GM19397 (cell line): ENCODE results near the gene PHF2.

Source experiments
- ATAC-seq: cut with Tn5 transposase; IDR thresholded peaks from one replicate; pipeline ENCODE4 v1.9.1; 2021; ENCODE audit warnings: mild to moderate bottlenecking, moderate library complexity; ENCODE audit not compliant: unreplicated experiment

Gene PHF2

DNA sequence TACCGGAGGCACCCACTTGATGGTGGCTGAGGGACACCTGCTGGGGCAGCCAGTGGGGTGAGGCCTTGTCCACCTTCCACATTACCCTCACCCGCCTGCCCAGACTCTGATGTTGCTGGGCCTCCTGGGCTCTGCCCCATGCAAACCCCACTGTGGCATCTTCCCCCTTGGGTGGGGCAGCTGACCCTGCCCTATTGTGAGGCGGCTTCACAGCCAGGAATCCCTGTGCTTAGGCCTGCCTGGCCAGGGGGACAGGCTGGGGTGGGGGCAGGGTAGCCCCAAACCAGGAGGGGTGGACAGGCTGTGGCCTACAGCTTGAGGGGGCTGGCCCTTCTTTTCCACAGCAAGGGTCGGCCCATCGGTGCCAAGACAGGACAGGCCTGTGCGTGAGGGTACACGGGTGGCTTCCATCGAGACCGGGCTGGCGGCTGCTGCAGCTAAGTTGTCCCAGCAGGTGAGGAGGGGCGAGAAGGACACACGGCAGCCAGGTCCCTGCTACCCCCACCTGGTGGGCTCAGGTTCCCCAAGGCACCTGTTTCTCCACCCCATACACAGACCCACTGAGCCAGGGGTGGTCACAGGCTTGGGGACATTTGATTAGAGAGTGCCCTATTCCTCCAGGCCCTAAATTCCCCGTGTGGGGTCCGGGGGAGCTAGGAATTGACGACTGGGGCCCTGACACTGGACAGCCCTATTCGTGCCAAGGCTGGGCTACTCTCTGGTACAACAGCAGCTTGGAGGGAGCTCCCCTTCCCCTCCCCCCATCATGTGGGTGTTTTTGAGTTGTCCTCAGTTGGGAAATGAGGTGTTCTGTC, 99.2 kb downstream of the PHF2 start:
- no peak for ATAC-seq

- ATAC-seq: no peak
Observed at GRCh38 chr9:93676310-93677047, 100.1 kb downstream of the PHF2 start.

DNA sequence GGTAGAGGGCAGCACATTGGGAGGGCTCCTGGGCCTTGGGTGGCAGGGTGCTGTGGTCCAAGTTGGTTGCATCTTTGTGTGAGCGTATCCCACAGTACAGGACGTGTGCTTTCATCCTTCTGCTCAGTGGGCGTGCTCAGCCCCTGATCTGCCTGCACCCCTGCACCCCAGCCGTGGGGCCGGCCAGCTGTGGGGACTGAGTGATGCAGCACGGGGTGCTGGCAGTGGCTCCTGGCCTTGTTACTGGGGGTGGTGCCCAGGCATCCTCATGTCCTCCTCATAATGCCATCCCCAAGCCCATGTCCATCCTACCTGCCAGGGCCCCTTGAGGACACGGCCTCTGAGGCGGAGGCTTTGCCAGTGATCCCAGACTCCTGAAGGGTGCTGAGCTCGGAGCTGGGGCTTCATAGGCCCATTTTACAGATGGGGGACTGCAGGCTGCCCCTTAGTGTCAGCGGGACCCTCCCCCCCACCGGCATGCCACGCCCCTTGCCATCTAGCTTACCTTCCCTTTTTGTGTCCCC, 100.7 kb downstream of the PHF2 start:
- ATAC-seq: no peak

- no peak for ATAC-seq
Observed at GRCh38 chr9:93677641-93678136, 101.3 kb downstream of the PHF2 start.

GRCh38 chr9:93678199-93679019, 102.0 kb downstream of the PHF2 start:
- ATAC-seq: no peak

DNA sequence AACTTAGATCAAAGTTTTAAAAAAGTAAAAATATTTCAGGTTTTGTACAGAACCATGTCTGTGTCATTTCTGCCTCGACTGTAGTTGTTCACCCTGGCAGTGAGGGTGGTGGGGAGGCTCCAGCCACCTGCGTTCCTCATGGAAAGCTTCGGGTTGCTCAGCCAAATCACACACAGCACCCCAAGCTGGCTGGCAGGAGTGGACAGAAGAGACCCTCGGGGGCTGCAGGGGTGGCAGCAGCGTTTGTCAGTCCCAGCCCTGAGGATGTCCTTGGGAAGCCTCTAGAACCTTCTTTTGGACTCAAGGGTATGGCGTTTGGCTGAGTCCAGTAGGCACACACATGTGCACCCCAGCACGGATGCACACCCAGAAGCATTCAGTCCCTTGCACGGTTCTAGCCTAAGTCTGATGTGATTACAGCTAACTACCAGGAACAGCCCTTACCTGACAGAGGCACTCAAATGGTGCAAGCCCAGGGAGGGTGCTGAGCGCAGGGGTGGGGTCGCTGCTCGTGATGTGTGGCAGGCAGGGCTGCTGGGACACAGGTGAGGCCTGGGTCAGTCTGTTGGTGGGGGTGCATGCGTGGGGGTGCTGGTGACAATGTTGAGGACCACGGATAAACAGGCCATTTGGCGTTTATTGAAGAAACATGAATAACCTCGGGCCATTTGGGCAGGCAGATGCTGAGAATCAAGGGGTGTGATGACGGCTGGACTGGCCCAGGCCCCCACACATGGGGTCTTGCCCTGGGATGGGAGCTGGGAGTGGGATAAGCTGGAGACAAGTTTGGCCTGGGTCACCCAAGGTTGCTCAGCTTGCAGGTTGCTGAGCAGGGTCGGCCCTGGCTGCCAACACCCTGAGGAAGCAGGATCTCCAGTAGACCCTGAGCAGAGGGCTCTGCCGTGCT, 103.4 kb downstream of the PHF2 start:
- no peak for ATAC-seq

- no peak for ATAC-seq
Observed at GRCh38 chr9:93680443-93681268, 104.3 kb downstream of the PHF2 start.

DNA sequence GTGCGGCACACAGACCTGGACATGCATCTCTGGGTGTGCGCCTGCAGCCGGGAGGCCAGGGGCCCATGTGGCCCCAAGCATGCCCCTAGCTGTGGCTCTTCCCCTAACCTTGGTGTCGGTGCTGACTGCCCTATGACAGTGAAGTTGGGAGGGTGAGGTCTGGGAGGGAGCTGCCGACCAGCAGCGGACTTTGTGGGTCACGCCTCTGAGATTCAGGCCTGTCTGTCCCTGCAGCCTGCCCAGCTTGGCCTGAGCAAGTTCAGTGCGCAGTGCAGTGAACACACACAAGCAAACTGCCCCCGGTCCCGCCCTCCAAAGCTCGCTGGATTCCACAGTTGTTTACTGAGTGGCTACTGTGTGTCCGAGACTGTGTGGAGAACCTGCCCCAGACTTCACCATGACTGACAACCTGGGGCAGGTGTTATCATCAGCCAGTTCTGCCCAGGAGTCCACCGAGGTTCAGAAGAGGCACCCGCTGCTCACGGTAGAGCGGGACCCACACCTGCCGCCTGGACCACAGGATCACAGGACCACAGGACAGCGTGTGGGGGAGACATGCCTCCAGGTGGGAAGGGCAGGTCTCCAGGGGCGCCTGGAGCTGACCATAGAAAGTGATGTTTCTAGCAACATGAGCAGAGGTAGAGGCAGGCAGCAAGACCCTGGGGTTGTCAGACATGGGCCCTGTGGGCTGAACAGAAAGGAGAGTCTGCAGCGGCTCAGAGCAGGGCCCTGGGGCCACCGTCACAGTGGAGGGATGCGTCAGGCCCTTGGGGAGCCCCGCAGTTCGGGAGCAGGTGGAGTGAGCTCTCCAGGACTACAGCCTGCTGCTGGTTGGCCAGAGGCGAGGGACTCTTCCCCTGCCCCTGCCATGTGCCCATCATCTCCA, 105.1 kb downstream of the PHF2 start:
- ATAC-seq: no peak

- ATAC-seq: no peak
Observed at GRCh38 chr9:93682155-93682968, 106.0 kb downstream of the PHF2 start.

GRCh38 chr9:93683331-93684134, 107.1 kb downstream of the PHF2 start:
- ATAC-seq: no peak

DNA sequence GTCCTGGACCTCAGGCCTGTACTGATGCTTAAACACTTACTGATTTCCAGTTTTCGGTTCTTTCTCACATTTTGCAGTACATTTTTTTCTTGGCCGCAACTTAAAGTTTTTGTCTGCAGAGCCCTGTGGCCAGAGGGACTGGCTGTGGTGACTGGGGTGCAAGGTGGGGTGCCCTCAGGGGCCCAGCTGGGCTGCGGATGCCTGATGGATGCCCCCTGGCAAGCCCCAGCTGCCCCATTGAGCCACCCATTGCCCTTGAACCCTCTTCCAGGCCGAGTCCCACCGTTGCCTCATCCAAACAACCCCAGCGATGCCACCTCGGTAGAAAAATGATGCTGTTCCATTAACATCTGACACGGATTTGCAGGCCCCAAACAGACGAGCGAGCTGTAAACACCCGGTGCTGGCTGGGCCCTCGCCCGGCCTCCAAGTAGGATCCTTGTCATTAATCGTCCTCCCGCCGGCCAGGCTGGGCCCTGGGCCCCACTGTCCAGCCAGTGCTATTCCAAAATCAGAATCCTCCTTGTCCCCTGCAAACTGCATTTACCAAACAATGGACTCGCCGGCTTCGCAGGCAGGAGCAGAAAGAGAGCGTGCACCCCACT, 107.9 kb downstream of the PHF2 start:
- ATAC-seq: no peak

DNA sequence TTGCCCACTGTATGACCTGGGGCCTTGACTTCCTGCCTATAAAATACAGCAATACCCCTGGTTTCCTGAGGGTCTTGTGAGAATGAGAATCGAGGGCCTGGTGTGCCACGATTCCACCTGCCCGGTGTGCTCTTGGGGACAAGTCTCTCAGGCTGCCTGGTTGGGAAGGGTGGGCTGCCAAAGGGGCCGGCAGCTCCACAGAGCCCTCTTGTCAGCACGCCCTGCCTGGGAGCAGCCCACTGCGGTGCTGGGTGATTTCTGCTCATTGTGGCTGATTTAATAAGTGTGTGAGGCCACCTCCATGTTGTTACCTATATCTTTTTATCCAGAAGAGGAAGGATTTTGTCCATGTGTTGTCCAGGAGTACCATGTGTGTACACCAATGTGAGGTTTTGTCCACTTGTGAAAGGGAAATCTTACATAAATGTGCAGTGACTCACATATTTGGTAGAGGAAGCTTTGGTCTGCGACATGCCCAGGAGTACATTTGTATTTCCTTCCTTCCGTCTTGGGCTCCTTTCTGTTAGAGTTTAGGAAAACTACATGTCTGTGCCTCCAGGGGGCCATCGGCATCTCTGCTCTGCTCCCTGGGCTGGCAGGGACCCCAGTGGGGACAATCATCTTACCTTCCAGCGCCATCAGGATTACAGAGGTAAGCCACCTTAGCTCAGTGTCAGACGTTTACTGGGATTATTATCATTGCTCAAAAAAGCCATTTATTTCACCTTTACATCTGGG, 108.6 kb downstream of the PHF2 start:
- ATAC-seq: no peak

DNA sequence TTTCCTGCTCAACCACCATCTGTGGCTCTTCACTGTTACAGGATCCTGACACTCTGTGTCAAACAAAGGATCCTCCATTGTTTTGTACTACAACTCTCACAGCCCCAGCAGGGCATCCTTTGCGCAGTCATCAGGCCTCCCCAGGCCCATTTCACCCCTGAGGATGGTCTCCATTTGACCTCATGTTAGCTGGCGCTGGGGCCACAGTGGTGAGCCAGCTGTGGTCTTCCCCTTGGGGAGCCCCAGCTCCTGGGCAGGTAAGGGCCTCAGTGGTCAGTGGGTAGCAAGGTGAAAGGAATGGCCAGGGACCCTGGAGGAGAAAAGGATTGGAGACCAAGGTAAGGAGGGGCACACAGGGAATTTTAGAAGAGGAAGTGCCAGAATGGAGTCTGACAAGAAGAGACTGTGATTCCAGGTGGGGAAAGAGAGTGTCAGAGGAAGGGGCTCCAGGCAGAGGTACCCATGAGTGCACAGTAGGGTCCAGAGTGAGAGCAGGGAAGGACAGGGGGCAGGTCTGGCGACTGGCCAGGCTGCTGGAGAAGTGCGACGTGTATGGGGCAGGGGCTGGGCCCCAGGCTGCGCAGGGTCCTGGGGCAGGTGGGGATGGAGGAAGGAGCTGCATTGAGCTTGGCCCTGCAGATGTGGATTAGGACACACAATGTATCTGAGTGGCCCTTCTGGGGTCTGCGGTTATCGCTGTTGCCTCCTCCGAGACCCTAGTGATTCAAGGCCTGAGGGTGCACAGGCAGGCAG, 109.9 kb downstream of the PHF2 start:
- no peak for ATAC-seq

DNA sequence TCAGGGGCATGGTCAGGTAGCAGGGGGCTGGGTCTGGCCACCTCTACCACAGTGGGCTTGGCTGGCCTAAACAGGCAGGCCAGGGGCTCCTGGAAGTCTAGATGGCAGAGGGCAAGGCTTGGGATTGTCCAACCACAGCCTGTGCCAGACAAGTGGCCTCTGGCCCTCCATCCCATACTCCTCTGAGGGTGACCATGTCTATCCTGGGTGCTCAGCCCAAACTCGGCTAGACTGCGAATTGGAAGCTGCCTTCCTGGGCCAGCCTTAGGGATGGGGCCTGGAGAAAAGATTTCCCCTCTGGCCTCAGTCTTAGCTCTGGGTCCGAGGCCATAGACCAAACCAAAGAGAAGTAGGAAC, 110.5 kb downstream of the PHF2 start:
- no peak for ATAC-seq

GRCh38 chr9:93690618-93691017, 114.2 kb downstream of the PHF2 start:
- ATAC-seq: no peak
